GM21786 (cell line): ENCODE measurements around the gene FAM50A.

Experiments used
- ATAC-seq: cut with Tn5 transposase; IDR thresholded peaks from one replicate; pipeline ENCODE4 v1.9.1; 2021; ENCODE audit not compliant: unreplicated experiment

The FAM50A gene

GRCh38 chrX:154463611-154464220, 19.8 kb downstream of the FAM50A start:
- ATAC-seq = no peak

- no peak for ATAC-seq
Observed at GRCh38 chrX:154464806-154465365, 20.9 kb downstream of the FAM50A start.

- ATAC-seq = no peak
Observed at GRCh38 chrX:154465601-154466000, 21.7 kb downstream of the FAM50A start.

- ATAC-seq = no peak
Observed at GRCh38 chrX:154466036-154466435, 22.1 kb downstream of the FAM50A start.

- ATAC-seq = no peak
Observed at GRCh38 chrX:154466907-154467306, 23.0 kb downstream of the FAM50A start.

GRCh38 chrX:154467556-154467955, 23.6 kb downstream of the FAM50A start:
- no peak for ATAC-seq

- no peak for ATAC-seq
Observed at GRCh38 chrX:154468217-154468616, 24.3 kb downstream of the FAM50A start.

GRCh38 chrX:154469114-154469513, 25.2 kb downstream of the FAM50A start:
- no peak for ATAC-seq

- ATAC-seq = no peak
Observed at GRCh38 chrX:154469880-154470279, 25.9 kb downstream of the FAM50A start.

- no peak for ATAC-seq
Observed at GRCh38 chrX:154470434-154470833, 26.5 kb downstream of the FAM50A start.

- ATAC-seq = no peak
Observed at GRCh38 chrX:154470914-154471568, 27.1 kb downstream of the FAM50A start.

- no peak for ATAC-seq
Observed at GRCh38 chrX:154471839-154472684, 28.1 kb downstream of the FAM50A start.

GRCh38 chrX:154472685-154473632, 29.0 kb downstream of the FAM50A start:
- no peak for ATAC-seq

GRCh38 chrX:154473683-154474082, 29.7 kb downstream of the FAM50A start:
- ATAC-seq = no peak

GRCh38 chrX:154476821-154477220, 32.9 kb downstream of the FAM50A start:
- ATAC-seq = no peak

- no peak for ATAC-seq
Observed at GRCh38 chrX:154477891-154478477, 34.0 kb downstream of the FAM50A start.

GRCh38 chrX:154478728-154479622, 35.0 kb downstream of the FAM50A start, which contains the start of gene LAGE3:
Gene LAGE3, minus strand, starts transcription at chrX:154479281. Its CDS starts 366 bp downstream, at chrX:154478915.
- ATAC-seq = peak; percentile 80

- no peak for ATAC-seq
Observed at GRCh38 chrX:154481195-154481594, 37.3 kb downstream of the FAM50A start.
